ENCODE results near the gene RFC3.
A peak's percentile ranks its signal among the peaks of the same experiment; 100 is the strongest.
"Not testable (repeated sequence)": the region's sequence is repeated elsewhere in the genome, so short reads cannot be mapped to it uniquely, and the experiment has no call there.

The RFC3 gene, protein sequence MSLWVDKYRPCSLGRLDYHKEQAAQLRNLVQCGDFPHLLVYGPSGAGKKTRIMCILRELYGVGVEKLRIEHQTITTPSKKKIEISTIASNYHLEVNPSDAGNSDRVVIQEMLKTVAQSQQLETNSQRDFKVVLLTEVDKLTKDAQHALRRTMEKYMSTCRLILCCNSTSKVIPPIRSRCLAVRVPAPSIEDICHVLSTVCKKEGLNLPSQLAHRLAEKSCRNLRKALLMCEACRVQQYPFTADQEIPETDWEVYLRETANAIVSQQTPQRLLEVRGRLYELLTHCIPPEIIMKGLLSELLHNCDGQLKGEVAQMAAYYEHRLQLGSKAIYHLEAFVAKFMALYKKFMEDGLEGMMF

GRCh38 chr13:33817901-33818706 is at the start of gene RFC3:
TSS of gene RFC3 (plus strand) at chr13:33818149. CDS start at chr13:33818179, 30 bp downstream.
- Histone ChIP-seq H3K9ac (ENCODE audit: low read length in 5 of 5) (peak within 1 kb of the TSS; percentile 79 to 91 (median 88)), H3K4me3 (ENCODE audit: low read depth in 1 of 5, low read length in 5 of 5) (peak within 1 kb of the TSS; percentile 84 to 95 (median 92)), H3K9me3 (ENCODE audit: control insufficient read depth in 5 of 5, low read length in 5 of 5) (no peaks in the 10 kb centered on the region), H3K4me1 (ENCODE audit: control insufficient read depth in 5 of 5, insufficient read depth in 5 of 5, low read length in 5 of 5) (peaks cover 0 to 16% (median 13%) of the 10 kb centered on the region in 5 donors), H3K27me3 (ENCODE audit: control insufficient read depth in 5 of 5, insufficient read depth in 4 of 5, low read length in 5 of 5) (no peaks in the 10 kb centered on the region), H3K36me3 (ENCODE audit: control insufficient read depth in 5 of 5, insufficient read depth in 5 of 5, low read length in 5 of 5) (peaks cover 0 to 9% (median 3%) of the 10 kb centered on the region in 5 donors), H3K27ac (ENCODE audit: low read depth, low read length) (peak within 1 kb of the TSS; percentile 60)

- no peak overlapping the region for H3K4me3 ChIP-seq (ENCODE audit: low read depth in 1 of 5, low read length in 5 of 5)
- no peak overlapping the region for H3K9ac ChIP-seq (ENCODE audit: low read length in 5 of 5)
- no peaks in the 10 kb centered on the region for H3K27me3 ChIP-seq (ENCODE audit: control insufficient read depth in 5 of 5, insufficient read depth in 4 of 5, low read length in 5 of 5)
- no peak overlapping the region for H3K27ac ChIP-seq (ENCODE audit: low read depth, low read length)
- H3K9me3 ChIP-seq (ENCODE audit: control insufficient read depth in 5 of 5, low read length in 5 of 5): no peaks in the 10 kb centered on the region
- H3K36me3 ChIP-seq (ENCODE audit: control insufficient read depth in 5 of 5, insufficient read depth in 5 of 5, low read length in 5 of 5): no peaks in the 10 kb centered on the region
- H3K4me1 ChIP-seq (ENCODE audit: control insufficient read depth in 5 of 5, insufficient read depth in 5 of 5, low read length in 5 of 5): no peaks in the 10 kb centered on the region
Observed at GRCh38 chr13:33771296-33771695, 46.7 kb upstream of the RFC3 start.

GRCh38 chr13:33773790-33774462 is 44.0 kb upstream of the RFC3 start:
- H3K4me1 ChIP-seq (ENCODE audit: control insufficient read depth in 5 of 5, insufficient read depth in 5 of 5, low read length in 5 of 5): no peaks in the 10 kb centered on the region
- H3K27me3 ChIP-seq (ENCODE audit: control insufficient read depth in 5 of 5, insufficient read depth in 4 of 5, low read length in 5 of 5): no peaks in the 10 kb centered on the region
- H3K27ac ChIP-seq (ENCODE audit: low read depth, low read length): no peak overlapping the region
- H3K9me3 ChIP-seq (ENCODE audit: control insufficient read depth in 5 of 5, low read length in 5 of 5): no peaks in the 10 kb centered on the region
- H3K4me3 ChIP-seq (ENCODE audit: low read depth in 1 of 5, low read length in 5 of 5): no peak overlapping the region
- H3K9ac ChIP-seq (ENCODE audit: low read length in 5 of 5): no peak overlapping the region
- H3K36me3 ChIP-seq (ENCODE audit: control insufficient read depth in 5 of 5, insufficient read depth in 5 of 5, low read length in 5 of 5): no peaks in the 10 kb centered on the region

DNA sequence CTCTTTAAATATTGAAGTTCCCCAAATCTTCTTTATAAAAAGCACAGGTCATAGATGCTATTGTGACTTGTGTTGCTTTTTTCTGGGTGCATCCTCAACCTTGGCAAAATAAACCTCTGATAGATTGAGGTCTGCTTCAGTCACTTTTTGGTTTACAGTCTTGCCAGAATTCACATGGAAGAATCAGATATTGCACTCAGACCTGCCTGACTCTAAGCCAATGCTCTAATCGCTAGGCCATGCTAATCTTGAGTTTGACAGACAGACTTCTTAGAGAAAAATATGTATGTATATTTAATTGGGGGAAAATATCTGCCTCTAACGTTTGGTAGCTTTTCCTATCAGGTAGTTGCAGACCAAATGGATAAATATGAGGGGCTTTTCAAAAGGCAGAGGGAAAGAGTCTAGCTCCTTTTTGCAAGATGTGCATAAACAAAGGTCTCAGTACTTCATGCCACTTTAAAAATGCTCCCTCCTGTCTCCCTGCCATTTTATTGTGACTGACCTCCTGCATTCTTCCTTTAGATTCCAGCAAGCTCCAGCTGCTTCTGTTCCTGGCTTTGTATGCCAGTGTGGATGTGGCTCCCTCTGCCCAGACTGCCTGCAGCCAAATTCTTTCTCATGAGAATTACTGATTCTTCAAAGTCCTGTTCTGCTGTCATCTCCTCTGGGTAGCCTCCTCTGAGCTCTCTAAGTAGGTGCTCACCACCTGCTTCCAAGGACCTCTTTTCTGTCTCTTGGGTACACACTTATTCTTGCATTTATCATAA is 42.4 kb upstream of the RFC3 start:
- Histone ChIP-seq H3K4me1 (ENCODE audit: control insufficient read depth in 5 of 5, insufficient read depth in 5 of 5, low read length in 5 of 5) (no peaks in the 10 kb centered on the region), H3K27ac (ENCODE audit: low read depth, low read length) (no peak overlapping the region), H3K4me3 (ENCODE audit: low read depth in 1 of 5, low read length in 5 of 5) (no peak overlapping the region), H3K9ac (ENCODE audit: low read length in 5 of 5) (no peak overlapping the region), H3K36me3 (ENCODE audit: control insufficient read depth in 5 of 5, insufficient read depth in 5 of 5, low read length in 5 of 5) (no peaks in the 10 kb centered on the region), H3K27me3 (ENCODE audit: control insufficient read depth in 5 of 5, insufficient read depth in 4 of 5, low read length in 5 of 5) (no peaks in the 10 kb centered on the region), H3K9me3 (ENCODE audit: control insufficient read depth in 5 of 5, low read length in 5 of 5) (no peaks in the 10 kb centered on the region)

- no peak overlapping the region for H3K27ac ChIP-seq (ENCODE audit: low read depth, low read length)
- no peaks in the 10 kb centered on the region for H3K27me3 ChIP-seq (ENCODE audit: control insufficient read depth in 5 of 5, insufficient read depth in 4 of 5, low read length in 5 of 5)
- peaks cover 0 to 5% (median 0%) of the 10 kb centered on the region in 5 donors for H3K9me3 ChIP-seq (ENCODE audit: control insufficient read depth in 5 of 5, low read length in 5 of 5)
- no peaks in the 10 kb centered on the region for H3K36me3 ChIP-seq (ENCODE audit: control insufficient read depth in 5 of 5, insufficient read depth in 5 of 5, low read length in 5 of 5)
- no peak overlapping the region for H3K4me3 ChIP-seq (ENCODE audit: low read depth in 1 of 5, low read length in 5 of 5)
- H3K4me1 ChIP-seq (ENCODE audit: control insufficient read depth in 5 of 5, insufficient read depth in 5 of 5, low read length in 5 of 5): no peaks in the 10 kb centered on the region
- no peak overlapping the region for H3K9ac ChIP-seq (ENCODE audit: low read length in 5 of 5)
Observed at GRCh38 chr13:33776239-33776881, 41.6 kb upstream of the RFC3 start.

DNA sequence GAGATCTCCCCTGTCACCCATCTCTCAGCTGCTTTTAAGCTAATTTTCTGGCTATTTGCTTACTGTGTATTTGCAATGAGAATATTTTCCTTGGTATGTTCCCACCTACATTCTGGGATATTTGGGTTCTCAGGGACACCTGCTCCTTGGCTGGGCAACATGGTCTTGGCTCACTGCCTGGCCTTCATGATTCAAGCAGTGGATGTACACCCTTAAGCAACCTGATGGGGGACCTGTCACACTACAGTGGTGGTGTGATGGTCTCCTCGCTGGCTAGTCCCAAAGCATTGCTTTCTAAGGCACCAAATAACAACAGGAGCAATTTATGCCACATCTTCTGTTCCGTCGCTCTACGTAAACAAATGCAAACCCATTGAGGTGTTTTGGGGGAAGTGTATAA is 35.3 kb upstream of the RFC3 start:
- no peak overlapping the region for H3K27ac ChIP-seq (ENCODE audit: low read depth, low read length)
- H3K4me1 ChIP-seq (ENCODE audit: control insufficient read depth in 5 of 5, insufficient read depth in 5 of 5, low read length in 5 of 5): peaks cover 0 to 5% (median 0%) of the 10 kb centered on the region in 5 donors
- H3K9ac ChIP-seq (ENCODE audit: low read length in 5 of 5): no peak overlapping the region
- peaks cover 0 to 5% (median 0%) of the 10 kb centered on the region in 5 donors for H3K9me3 ChIP-seq (ENCODE audit: control insufficient read depth in 5 of 5, low read length in 5 of 5)
- H3K36me3 ChIP-seq (ENCODE audit: control insufficient read depth in 5 of 5, insufficient read depth in 5 of 5, low read length in 5 of 5): no peaks in the 10 kb centered on the region
- no peaks in the 10 kb centered on the region for H3K27me3 ChIP-seq (ENCODE audit: control insufficient read depth in 5 of 5, insufficient read depth in 4 of 5, low read length in 5 of 5)
- H3K4me3 ChIP-seq (ENCODE audit: low read depth in 1 of 5, low read length in 5 of 5): no peak overlapping the region

DNA sequence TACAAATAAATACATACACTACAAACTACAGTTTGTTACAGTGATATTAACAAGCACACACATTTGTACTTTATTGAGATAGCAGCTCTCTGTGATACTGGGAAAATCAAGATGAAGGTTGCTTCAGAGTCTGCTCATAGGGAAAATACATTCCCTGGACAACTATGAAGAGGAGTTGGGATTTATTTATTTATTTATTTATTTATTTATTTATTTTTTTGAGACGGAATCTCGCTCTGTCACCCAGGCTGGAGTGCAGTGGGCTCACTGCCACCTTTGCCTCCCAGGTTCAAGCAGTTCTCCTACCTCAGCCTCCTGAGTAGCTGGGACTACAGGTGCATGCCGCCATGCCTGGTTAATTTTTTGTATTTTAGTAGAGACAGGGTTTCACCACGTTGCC is 34.7 kb upstream of the RFC3 start:
- not testable (repeated sequence) for H3K9me3 ChIP-seq (ENCODE audit: control insufficient read depth in 5 of 5, low read length in 5 of 5); H3K36me3 ChIP-seq (ENCODE audit: control insufficient read depth in 5 of 5, insufficient read depth in 5 of 5, low read length in 5 of 5); H3K27me3 ChIP-seq (ENCODE audit: control insufficient read depth in 5 of 5, insufficient read depth in 4 of 5, low read length in 5 of 5); H3K4me3 ChIP-seq (ENCODE audit: low read depth in 1 of 5, low read length in 5 of 5); H3K4me1 ChIP-seq (ENCODE audit: control insufficient read depth in 5 of 5, insufficient read depth in 5 of 5, low read length in 5 of 5); H3K27ac ChIP-seq (ENCODE audit: low read depth, low read length); H3K9ac ChIP-seq (ENCODE audit: low read length in 5 of 5)

GRCh38 chr13:33784738-33785137 is 33.2 kb upstream of the RFC3 start:
- Histone ChIP-seq H3K36me3 (ENCODE audit: control insufficient read depth in 5 of 5, insufficient read depth in 5 of 5, low read length in 5 of 5) (no peaks in the 10 kb centered on the region), H3K27me3 (ENCODE audit: control insufficient read depth in 5 of 5, insufficient read depth in 4 of 5, low read length in 5 of 5) (no peaks in the 10 kb centered on the region), H3K9me3 (ENCODE audit: control insufficient read depth in 5 of 5, low read length in 5 of 5) (peaks cover 0 to 5% (median 0%) of the 10 kb centered on the region in 5 donors), H3K27ac (ENCODE audit: low read depth, low read length) (no peak overlapping the region), H3K4me1 (ENCODE audit: control insufficient read depth in 5 of 5, insufficient read depth in 5 of 5, low read length in 5 of 5) (peaks cover 0 to 5% (median 0%) of the 10 kb centered on the region in 5 donors), H3K4me3 (ENCODE audit: low read depth in 1 of 5, low read length in 5 of 5) (no peak overlapping the region), H3K9ac (ENCODE audit: low read length in 5 of 5) (no peak overlapping the region)

- Histone ChIP-seq H3K36me3 (ENCODE audit: control insufficient read depth in 5 of 5, insufficient read depth in 5 of 5, low read length in 5 of 5) (no peaks in the 10 kb centered on the region), H3K4me1 (ENCODE audit: control insufficient read depth in 5 of 5, insufficient read depth in 5 of 5, low read length in 5 of 5) (peaks cover 0 to 5% (median 0%) of the 10 kb centered on the region in 5 donors), H3K27me3 (ENCODE audit: control insufficient read depth in 5 of 5, insufficient read depth in 4 of 5, low read length in 5 of 5) (no peaks in the 10 kb centered on the region), H3K9me3 (ENCODE audit: control insufficient read depth in 5 of 5, low read length in 5 of 5) (peaks cover 0 to 5% (median 0%) of the 10 kb centered on the region in 5 donors), H3K4me3 (ENCODE audit: low read depth in 1 of 5, low read length in 5 of 5) (no peak overlapping the region), H3K9ac (ENCODE audit: low read length in 5 of 5) (no peak overlapping the region), H3K27ac (ENCODE audit: low read depth, low read length) (no peak overlapping the region)
Observed at GRCh38 chr13:33785384-33785783, 32.6 kb upstream of the RFC3 start.
